ENCODE data around the gene VIL1. TPM values are rescaled to one million over a fixed set of nuclear protein-coding genes. Genes with fewer than 3 reads are reported as not detected.

Gene VIL1
- total RNA-seq, 2 donors from 2014 or later, result 0.09 TPM; not detected in 1

GRCh38 chr2:218399391-218400166 lies 19.3 kb upstream of the VIL1 start, which contains the start of gene CTDSP1:
TSS of gene CTDSP1 (plus strand) at chr2:218399868. CDS start at chr2:218400091, 223 bp downstream.
- Histone ChIP-seq H3K9me3 (no peaks in the 10 kb centered on the region), H3K27ac (peak within 1 kb of the TSS; percentile 99 to 100), H3K27me3 (replicated peaks; ENCODE audit: insufficient read depth) (no peaks in the 10 kb centered on the region), H3K4me3 (peak within 1 kb of the TSS; percentile 99 to 100), H3K36me3 (peaks cover 7 to 23% of the 10 kb centered on the region in 2 donors), H3K4me1 (replicated peaks) (peaks cover 16% of the 10 kb centered on the region)
- under 1% methylated on average over 67 of the region's 78 CpGs for WGBS
- peak; percentile 97 for DNase-seq (ENCODE audit: low spot score)
- TF ChIP-seq POLR2AphosphoS5 (IDR thresholded peaks at IDR 0.05) (peak; percentile 94), POLR2A (IDR thresholded peaks at IDR 0.05) (peak; percentile 75)
- TF ChIP-seq, protein P1, sequence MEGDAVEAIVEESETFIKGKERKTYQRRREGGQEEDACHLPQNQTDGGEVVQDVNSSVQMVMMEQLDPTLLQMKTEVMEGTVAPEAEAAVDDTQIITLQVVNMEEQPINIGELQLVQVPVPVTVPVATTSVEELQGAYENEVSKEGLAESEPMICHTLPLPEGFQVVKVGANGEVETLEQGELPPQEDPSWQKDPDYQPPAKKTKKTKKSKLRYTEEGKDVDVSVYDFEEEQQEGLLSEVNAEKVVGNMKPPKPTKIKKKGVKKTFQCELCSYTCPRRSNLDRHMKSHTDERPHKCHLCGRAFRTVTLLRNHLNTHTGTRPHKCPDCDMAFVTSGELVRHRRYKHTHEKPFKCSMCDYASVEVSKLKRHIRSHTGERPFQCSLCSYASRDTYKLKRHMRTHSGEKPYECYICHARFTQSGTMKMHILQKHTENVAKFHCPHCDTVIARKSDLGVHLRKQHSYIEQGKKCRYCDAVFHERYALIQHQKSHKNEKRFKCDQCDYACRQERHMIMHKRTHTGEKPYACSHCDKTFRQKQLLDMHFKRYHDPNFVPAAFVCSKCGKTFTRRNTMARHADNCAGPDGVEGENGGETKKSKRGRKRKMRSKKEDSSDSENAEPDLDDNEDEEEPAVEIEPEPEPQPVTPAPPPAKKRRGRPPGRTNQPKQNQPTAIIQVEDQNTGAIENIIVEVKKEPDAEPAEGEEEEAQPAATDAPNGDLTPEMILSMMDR (IDR thresholded peaks at IDR 0.05), result peak in 2 of 4 experiments; percentile 42 to 45
- intact Hi-C loops (cut with DNase I), result loop anchor here (5.0 kb wide), 1 partner anchor 127 kb away; the partner anchor contains the start of genes AAMP and PNKD

- WGBS, result under 1% methylated on average over 57 of the region's 63 CpGs
- Histone ChIP-seq H3K27ac (peak overlapping the region; percentile 99 to 100), H3K4me3 (peak overlapping the region; percentile 99 to 100), H3K9me3 (no peaks in the 10 kb centered on the region), H3K36me3 (peaks cover 7 to 24% of the 10 kb centered on the region in 2 donors), H3K4me1 (replicated peaks) (peaks cover 20% of the 10 kb centered on the region), H3K27me3 (replicated peaks; ENCODE audit: insufficient read depth) (no peaks in the 10 kb centered on the region)
- TF ChIP-seq POLR2A (IDR thresholded peaks at IDR 0.05) (no peak), POLR2AphosphoS5 (IDR thresholded peaks at IDR 0.05) (no peak)
- TF ChIP-seq, protein P1 (IDR thresholded peaks at IDR 0.05), result no peak
- DNase-seq (ENCODE audit: low spot score), result no peak
- intact Hi-C loops (cut with DNase I), result no loop called here
Observed at GRCh38 chr2:218400167-218400929, 18.6 kb upstream of the VIL1 start.

DNA sequence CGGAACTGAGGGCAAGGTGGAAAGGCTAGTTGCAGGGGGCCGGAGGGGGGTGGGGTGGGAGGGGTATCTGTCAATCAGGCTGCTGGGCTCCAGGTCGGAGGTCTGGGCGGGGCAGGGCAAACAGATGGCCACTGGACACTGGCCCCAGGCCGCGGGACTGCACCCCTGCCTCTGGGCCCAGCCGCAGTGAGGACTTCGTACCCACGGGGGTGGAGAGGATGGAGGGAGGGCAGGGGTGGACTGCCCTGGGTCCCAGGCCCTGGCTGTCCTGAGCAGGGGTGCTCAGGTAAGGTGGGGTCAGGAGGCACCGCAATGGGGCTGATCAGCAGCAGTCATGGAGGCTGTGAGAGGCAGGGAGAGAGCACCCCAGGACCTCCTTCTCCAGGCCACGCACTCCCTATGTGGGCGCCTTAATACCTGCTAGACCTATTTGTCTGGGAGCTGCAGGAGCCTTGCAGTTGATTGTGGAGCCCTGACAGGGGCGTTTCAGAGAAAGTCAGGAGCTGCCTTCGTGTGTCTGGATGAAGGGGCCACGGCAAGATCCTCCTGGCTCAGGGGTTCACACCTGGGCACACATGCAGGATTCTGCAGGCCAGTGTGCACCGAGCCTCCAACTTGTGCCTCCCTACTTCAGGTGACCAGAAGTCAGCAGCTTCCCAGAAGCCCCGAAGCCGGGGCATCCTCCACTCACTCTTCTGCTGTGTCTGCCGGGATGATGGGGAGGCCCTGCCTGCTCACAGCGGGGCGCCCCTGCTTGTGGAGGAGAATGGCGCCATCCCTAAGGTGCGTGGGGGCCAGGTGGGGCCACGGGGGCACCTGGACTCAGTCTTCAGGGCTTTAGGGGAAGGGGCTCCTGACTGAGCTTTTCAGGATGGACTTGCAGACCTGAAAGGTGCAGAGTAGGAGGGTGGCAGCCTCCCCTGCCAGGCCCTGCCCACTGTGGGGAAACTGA lies 17.7 kb upstream of the VIL1 start:
- peaks cover 7 to 24% of the 10 kb centered on the region in 2 donors for H3K36me3 ChIP-seq
- 26% methylated on average over 24 of the region's 24 CpGs for WGBS
- H3K4me3 ChIP-seq, result peak overlapping the region; percentile 99 to 100
- no peaks in the 10 kb centered on the region for H3K9me3 ChIP-seq
- TF ChIP-seq, protein P1 (IDR thresholded peaks at IDR 0.05), result no peak
- TF ChIP-seq POLR2AphosphoS5 (IDR thresholded peaks at IDR 0.05) (no peak), POLR2A (IDR thresholded peaks at IDR 0.05) (no peak)
- no peak for DNase-seq (ENCODE audit: low spot score)
- peaks cover 27% of the 10 kb centered on the region for H3K4me1 ChIP-seq (replicated peaks)
- H3K27ac ChIP-seq, result peak overlapping the region; percentile 99 to 100
- intact Hi-C loops (cut with DNase I), result no loop called here
- no peaks in the 10 kb centered on the region for H3K27me3 ChIP-seq (replicated peaks; ENCODE audit: insufficient read depth)

DNA sequence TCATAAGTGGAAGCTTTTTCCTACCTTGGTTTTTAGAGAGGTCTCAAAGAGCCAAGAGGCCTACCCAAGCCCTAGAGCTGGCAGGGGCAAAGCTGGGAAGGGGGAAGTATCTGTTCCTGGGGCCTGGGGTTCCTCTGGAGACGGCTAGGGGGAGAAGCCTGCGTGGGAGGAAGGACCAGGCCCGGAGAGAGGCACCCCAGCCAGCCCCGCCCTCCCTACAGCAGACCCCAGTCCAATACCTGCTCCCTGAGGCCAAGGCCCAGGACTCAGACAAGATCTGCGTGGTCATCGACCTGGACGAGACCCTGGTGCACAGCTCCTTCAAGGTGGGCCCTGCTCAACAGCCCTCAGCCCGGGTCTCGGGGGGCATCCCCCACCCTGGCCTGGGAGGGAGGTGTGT lies 17.0 kb upstream of the VIL1 start:
- peaks cover 27% of the 10 kb centered on the region for H3K4me1 ChIP-seq (replicated peaks)
- H3K4me3 ChIP-seq, result peak overlapping the region in 1 of 2 donors; percentile 99
- intact Hi-C loops (cut with DNase I), result no loop called here
- peaks cover 7 to 24% of the 10 kb centered on the region in 2 donors for H3K36me3 ChIP-seq
- 57% methylated on average over 8 of the region's 9 CpGs for WGBS
- no peaks in the 10 kb centered on the region for H3K9me3 ChIP-seq
- DNase-seq (ENCODE audit: low spot score), result no peak
- TF ChIP-seq, protein P1 (IDR thresholded peaks at IDR 0.05), result no peak
- TF ChIP-seq POLR2A (IDR thresholded peaks at IDR 0.05), result no peak
- no peaks in the 10 kb centered on the region for H3K27me3 ChIP-seq (replicated peaks; ENCODE audit: insufficient read depth)
- peak overlapping the region; percentile 99 to 100 for H3K27ac ChIP-seq

All from prostate gland (tissue), 2 donors.